NT2/D1 (cell line): ENCODE data around the gene RADX.
"Not testable (repeated sequence)": the region's sequence is repeated elsewhere in the genome, so short reads cannot be mapped to it uniquely, and the experiment has no call there.

ENCODE experiments used
- SUZ12 ChIP-seq: IDR thresholded peaks from 2 replicates; pipeline ENCODE4 v1.6.1; 2011; ENCODE audit not compliant: insufficient read length, insufficient read depth; ENCODE audit errors: extremely low read depth
- YY1 ChIP-seq: IDR thresholded peaks from 2 replicates; pipeline ENCODE4 v1.6.1; 2011; ENCODE audit not compliant: insufficient read length, insufficient read depth
- ZNF274 ChIP-seq: IDR thresholded peaks from 2 replicates; pipeline ENCODE4 v1.6.1; 2011; ENCODE audit warnings: mild to moderate bottlenecking, low read depth, low read length

DNA sequence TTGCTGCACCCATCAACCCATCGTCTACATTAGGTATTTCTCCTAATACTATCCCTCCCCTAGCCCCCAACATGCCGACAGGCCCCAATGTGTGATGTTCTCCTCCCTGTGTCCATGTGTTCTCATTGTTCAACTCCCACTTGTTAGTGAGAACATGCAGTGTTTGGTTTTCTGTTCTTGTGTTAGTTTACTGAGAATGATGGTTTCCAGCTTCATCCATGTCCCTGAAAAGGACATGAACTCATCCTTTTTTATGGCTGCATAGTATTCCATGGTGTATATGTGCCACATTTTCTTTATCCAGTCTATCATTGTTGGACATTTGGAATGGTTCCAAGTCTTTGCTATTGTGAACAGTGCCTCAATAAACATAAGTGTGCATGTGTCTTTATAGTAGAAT, 41.8 kb downstream of the RADX start:
- not testable (repeated sequence) for TF ChIP-seq YY1, ZNF274, SUZ12
